GM21528 (cell line): ENCODE results near the gene PAFAH2.

ENCODE experiments used
- ATAC-seq: cut with Tn5 transposase; IDR thresholded peaks from one replicate; pipeline ENCODE4 v1.9.1; 2021; ENCODE audit warnings: mild to moderate bottlenecking, moderate library complexity; ENCODE audit not compliant: unreplicated experiment, low FRiP score

PAFAH2 gene

DNA sequence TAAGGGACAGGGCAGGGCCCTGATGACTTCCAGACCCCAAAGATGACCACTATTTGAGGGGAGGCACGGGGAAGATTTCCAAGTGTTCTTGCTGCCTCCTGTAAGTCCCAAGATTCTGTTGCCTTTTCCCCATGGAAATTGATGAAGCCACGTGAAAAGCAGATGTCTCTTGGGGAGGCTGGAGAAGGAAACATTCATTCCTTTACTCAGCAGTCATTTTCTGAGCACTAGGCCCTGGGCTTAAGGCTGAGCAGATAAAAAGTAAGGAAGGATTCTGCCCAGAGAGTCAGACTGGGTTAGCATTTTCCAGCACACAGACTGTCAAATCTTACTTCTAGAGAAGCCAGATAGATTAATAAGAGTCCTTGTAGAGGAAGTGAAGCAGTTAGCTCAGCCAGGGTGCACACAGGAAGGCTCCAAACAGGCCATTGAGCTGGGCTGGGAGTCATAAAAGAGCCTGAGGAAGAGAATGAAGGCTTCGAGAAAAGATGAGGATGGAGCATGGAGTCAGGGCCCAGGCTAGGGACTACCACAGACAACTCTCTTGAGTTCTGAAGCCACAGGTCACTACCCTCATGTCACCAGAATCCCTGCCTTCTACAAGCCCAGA, 33.9 kb upstream of the PAFAH2 start:
- ATAC-seq = no peak

DNA sequence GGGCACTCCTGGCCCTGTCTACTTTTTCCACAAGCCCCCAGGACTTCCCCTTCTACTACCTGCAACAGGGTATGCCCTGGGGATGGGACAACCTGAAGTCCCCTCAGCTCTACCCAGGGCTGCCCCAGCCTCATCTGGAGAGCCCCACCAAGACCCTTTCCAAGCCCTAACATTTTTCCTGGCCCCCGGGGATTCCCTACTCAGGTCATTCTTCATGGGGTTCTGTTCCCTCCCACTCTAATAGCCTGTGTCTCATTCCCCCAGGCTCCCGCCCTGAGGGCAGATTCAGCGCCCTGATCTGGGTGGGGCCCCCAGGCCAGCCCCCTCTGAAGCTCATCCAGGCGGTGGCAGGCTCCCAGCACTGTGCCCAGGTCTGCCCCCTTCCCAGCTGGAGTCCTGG, 33.3 kb upstream of the PAFAH2 start:
- no peak for ATAC-seq

DNA sequence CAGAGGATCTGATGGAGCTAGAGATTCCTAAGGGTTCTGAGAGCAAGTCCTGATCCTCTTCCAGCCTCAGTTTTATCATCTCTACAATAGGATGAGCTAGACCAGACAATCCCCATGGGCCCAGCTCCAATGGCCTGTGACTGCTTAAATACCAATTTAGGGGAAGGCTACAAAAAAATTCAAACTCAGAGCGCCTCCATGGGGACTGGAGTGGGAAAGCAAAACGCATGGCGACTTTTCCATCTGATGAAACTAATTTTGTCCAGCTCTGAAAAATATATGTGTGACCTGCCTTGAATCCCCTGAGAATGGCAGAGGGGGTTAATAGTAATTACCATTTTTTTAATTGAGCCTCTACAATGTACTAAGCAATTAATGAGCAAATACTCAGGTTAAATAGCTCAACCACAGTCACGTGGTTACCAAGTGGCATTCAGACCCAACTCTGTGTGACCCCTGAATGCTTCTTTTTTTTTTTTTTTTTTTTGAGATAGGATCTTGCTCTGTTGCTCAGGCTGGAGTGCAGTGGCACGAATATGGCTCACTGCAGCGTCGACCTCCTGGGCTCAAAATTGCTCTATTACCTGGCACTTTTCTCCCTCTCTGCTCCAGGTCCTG, 32.1 kb upstream of the PAFAH2 start:
- no peak for ATAC-seq

DNA sequence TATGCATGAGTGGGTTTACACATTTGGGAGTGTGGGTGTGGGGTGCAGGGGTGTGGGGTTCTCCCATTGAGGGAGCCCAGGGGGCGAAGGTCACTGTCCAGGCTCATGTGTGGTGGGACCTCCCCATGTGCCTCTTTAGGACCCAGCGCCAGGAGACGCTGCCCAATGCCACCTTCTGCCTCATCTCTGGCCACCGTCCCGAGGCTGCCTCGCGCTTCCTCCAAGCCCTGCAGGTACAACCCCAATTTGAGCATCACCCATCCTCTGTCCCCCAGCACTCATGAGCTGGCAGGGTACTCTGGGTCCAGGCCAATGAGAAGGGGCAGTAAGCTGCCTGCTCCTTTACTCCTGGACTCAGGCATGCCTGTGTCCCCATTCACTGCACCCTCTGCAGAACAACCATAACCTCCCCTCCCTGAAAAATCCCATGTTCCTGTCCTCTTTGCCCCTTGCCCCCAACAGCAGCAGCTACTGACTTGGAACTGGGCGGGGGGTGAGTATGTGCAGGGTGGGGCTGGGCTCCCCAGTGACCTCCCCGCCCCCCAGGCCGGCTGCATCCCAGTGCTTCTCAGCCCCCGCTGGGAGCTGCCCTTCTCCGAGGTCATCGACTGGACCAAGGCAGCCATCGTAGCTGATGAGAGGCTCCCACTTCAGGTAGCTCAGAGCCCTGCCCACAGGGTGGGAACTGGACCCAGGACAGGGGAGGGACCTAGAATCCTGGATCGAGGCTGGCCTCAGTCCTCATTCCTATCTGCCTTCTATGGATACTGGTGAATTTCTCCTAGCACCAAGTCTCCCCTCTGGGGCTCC, 31.4 kb upstream of the PAFAH2 start:
- ATAC-seq = no peak

DNA sequence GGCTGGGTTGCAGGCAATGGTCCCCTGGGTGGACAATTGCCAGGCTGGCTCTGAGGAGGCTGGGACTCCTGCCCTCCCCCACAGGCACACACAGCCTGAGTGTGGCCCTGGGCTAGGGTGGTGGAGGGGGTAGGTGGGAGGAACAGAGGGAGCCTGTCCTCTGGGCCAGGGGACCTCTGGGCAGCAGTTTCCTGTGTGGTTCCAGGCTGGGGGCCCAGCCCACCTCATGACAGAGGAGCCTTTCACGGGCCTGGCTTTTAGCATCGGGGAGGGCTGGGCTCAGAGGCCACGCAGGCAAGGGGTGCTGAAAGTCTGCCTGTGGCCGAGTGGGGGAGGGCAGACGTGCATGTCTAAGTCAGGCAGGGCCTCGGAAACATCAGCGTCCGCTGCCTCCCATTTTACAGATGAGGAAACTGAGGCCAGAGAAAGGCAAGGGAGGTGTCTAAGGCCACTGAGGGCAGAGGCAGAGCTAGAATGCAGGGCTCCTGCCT, 30.7 kb upstream of the PAFAH2 start:
- ATAC-seq = no peak

DNA sequence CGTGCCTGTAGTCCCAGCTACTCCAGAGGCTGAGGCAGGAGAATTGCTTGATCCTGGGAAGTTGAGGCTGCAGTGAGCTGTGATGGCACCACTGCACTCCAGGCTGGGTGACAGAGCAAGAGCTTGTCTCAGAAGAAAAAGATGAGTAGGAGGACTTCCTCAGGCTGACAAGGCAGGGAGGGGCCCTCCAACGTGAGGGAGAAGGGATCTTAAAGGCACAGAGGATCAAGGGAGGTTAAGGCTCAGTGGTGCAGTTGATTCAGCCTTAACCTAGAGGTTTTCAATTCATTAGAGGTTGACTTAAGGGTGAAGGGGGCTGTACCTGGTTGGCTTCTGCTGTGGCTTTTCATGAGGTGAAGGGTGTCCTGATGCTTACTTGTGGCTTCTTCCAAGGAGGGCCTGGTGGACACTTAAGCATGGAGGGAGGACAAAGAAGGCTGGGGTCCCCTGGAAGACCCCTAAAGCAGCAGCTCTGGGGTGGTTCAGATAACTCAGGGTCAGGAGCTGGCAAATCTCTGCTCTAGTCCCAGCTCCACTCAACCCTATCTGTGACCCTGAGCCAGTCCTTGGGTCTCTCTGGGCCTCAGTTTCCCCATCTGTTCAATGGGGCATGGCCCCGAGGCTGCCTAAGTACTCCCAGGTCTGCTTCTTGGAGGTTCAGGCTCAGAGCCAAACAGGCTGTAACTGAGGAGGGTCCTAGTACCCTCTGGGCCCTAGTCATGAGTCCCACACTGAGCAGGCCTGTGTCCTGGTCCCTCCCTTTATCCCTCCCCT, 30.0 kb upstream of the PAFAH2 start:
- no peak for ATAC-seq

DNA sequence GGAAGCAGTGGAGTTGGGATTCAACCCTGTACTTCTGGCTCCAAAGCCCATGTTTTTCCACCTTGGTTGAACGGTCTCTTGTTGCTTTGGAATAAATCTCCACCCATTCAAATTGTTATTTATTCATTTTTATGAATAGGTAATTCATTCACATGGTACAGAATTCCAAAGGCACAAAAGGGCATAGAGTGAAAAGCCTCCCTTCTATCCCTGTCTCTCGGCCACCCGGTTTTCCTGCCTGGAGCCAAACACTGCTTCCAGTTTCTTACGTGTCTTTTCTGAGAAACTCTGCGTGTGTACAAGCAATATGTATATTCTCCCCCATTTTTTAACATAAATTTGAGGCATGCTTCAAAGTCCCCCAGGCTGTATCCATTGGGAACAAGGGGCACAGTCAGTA, 27.7 kb upstream of the PAFAH2 start:
- ATAC-seq = no peak

DNA sequence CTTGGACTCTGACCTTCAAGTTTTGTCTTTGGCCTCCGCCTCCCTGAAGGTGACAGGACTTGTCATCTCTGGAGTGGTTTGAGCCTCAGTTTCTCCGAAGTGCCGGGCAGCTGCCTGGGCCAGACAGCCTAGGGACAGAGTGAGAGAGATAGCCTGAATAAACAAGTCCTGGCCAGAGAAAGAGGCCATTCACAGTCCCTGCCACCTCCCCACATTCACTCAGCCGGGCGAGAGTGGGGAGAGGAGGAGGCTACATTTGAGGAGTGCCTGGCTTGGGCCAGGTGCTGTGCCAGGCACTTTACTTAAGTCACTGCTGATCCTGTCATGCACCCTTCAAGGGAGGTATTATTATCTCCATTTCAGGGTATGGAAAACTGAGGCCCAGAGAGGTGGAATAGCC, 27.2 kb upstream of the PAFAH2 start:
- no peak for ATAC-seq

DNA sequence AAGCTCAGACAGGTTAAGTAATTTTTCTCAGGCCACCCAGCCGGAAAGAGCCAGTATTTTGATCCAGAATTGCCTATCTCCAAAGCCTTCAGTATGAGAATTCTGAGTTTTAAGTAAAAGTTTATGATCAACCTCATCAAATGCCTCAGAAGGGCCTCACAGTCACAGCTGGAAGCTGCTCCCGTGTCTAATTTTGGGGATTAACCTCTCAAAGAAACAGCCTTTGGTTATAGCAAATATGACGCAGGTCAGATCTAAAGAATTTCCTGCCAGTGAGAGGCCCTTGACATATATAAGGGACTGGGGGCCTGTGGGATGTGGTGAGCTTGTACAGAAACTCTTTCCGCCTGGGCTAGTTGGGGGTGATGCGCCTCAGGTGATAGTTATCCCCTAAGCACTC, 26.0 kb upstream of the PAFAH2 start:
- no peak for ATAC-seq

DNA sequence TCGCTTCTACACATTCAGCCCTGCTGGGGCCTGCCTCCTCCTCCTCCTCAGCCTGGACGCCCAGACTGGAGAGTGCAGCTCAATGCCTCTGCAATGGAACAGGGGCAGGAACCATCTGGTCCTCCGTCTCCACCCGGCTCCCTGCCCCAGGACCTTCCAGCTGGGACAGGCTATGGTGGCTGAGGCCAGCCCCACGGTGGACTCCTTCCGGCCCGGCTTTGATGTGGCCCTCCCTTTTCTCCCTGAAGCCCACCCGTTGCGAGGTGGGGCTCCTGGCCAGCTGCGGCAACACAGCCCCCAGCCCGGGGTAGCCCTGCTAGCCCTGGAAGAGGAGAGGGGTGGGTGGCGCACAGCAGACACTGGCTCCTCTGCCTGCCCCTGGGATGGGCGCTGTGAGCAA, 25.1 kb upstream of the PAFAH2 start:
- no peak for ATAC-seq

DNA sequence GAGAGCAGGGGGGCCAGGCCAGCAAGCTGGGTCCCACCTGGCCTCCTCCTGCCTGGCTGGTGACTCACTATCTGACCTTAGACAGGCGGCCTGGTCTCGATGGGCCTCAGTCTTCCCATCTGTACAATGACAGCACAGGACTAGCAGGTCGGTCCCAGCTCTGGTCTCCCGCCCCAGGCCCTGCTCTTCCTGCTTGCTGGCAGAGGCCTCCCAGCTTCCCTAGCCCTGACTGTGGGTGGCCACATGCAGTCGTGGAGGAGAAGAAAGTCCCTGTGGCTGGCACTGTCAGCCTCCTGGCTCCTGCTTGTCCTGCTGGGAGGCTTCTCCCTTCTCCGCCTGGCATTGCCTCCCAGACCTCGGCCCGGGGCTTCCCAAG, 24.5 kb upstream of the PAFAH2 start:
- ATAC-seq = no peak

DNA sequence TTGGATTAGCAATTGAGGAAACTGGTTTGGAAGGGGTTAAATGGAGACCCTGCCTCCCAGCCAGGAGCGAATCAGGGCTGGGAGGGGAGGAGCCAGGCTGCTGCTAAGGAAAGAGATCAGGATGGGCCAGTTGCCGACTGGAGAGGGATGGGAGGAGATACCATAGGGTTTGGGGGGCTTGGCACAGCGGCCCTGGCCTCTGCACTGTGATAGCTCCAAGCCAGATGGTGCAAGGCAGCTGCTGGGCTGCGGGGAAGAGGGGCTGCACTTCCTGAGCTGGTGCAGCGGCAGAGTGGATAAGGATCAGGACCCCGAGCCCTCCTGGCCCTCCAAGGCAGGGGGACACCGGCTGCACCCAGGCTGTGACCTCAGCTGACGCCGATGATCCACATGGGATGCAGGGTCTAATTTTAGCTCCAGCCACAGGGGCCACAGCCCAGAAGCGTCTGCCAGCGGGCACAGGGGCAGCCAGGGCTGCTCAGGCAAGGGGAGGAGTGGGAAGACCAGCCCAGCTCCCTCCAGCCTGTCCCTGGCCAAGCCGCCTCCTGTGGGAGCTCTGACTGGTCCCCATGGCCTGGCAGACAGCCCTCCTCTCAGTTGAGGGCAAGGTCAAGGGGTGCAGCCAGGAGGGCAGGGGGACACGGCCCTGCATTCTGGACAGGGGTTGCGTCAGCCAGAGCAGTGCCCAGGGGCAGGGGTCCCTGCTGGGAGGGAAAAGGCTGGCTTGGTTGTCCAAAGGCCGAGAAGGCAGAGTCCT, 24.0 kb upstream of the PAFAH2 start, which contains the start of gene EXTL1:
EXTL1 (plus strand) TSS at position 129 of the 757 bp plus-strand sequence. CDS start 872 bp downstream, outside the sequence.
- ATAC-seq = no peak

DNA sequence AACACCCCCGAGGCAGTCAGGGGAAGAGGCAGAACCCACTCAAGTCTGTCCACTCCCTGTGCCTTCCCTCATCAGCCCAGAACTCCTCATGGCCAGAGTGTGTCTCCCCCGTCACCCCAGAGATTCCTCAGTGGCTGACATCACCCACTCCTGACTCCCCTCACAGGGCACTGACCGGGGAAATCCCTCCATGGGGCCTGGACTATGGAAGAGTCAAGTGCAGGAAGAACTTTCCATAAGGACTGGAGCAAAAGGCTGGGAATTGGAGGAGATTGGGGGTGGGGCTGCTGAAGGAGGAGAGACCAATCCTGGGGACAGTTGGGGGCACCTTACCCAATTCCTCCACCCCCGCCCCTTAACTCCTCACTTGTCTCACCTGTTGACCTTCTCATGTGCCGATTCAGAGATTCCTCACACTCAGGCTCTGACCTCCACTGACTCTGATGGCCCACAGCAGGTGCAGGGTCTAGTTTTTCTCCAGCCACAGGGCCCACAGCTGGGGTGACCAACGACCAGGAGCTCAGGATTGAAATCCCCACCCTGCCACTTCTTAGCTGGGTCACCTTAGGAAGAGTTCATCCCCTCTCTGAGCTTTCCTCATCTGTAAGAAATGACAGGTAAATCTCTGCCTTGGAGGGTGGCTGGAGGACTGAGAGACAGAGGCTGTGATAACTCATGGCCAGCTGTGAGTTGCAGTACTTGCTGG, 23.2 kb upstream of the PAFAH2 start:
- ATAC-seq = no peak

DNA sequence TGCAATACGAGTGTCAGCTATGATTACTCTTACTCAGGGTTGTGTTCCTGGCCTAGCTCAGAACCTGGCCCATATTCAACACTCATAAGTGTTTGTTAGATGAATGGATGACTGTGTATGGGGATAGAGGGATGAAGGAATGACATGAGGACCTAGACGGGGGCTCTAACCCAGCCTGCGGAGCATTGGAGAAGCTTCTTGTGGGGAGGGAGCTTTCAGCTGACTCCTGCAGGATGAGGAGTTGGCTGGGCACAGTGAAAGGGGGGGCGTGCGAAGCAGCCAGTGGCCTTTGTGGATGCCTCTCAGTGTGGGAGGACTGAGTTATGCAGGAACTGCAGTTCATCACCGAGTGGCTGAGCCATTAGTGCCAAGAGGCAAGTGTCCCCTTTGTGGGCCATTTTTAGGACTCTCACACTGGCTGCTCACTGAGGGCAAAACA, 22.5 kb upstream of the PAFAH2 start:
- no peak for ATAC-seq

DNA sequence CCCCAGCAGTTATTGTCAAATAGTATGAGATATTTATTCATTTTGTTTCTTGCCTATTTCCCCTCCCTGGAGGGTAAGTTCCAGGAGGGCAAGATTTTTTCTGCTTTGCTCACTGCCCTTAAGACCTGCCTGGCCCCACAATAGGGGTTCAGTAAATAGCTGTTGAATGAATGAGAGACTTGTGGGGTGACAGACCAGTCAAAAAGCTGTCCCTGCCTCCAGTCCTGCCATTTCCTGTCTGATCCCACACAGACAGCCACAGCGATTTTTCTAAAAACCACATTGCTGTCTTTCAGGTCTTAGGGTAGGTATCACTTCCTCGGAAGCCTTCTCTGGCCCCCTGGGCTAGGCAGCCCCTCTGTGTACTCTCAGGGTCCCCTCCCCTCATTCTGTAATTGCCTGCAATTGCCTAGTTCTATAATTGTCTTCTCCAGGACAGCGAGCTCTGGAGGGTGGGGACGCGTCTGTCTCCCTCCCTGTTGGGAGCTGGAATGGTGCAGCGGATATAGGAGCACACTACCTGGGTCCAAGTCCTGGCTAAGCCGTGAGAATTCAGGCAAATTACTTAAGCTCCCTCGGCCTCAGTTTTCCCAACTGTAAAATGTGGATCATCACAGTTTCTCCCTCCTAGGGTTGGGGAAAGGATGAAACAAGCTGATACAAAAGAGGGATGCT, 21.9 kb upstream of the PAFAH2 start:
- ATAC-seq = no peak

DNA sequence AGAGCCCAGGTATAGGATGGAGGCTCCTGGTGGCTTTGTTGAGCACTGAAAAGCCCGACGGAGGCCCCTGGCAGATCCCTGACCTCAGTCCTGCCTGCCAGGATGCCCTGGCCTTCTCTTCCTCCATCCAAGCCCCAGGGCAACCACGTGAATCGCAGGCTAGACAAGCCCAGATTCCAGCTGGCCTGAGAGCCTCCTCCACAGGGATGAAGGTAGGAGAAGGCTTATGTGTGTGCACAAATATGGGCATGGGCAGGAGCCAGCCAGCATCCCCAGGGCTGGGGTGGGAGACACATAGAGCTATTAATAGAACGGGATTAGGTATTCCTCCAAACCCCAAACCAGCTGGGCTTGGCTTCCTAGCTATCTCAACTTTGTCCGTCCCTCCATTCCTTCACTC, 19.7 kb upstream of the PAFAH2 start:
- no peak for ATAC-seq

DNA sequence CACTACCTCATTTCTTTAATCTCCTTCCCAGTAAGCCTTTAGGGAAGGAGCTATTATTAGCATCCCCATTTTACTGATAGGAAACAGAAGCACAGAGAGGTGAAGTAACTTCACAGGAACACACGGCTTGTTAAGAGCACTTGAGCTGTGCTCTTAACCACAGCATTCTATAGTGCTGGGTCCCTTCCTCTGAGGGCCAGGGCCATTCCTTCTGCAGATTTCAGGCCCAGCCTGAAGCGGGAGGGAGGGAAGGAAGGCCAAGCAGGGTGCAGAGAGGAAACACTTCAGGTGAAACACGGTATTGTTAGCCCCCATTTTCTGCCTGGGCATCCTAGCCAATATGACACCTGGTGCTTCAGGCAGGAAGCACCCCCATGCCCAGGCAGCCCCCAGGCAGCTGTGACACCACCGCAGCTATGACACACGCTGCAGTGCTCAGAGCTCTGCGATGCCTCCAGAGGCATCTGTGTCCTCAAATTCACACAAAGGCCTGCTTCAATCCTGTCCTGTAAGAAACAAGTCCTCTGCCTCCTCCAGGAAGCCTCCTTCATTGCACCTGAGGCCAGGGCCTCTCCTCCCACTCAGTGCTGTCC, 19.2 kb upstream of the PAFAH2 start:
- ATAC-seq = no peak

DNA sequence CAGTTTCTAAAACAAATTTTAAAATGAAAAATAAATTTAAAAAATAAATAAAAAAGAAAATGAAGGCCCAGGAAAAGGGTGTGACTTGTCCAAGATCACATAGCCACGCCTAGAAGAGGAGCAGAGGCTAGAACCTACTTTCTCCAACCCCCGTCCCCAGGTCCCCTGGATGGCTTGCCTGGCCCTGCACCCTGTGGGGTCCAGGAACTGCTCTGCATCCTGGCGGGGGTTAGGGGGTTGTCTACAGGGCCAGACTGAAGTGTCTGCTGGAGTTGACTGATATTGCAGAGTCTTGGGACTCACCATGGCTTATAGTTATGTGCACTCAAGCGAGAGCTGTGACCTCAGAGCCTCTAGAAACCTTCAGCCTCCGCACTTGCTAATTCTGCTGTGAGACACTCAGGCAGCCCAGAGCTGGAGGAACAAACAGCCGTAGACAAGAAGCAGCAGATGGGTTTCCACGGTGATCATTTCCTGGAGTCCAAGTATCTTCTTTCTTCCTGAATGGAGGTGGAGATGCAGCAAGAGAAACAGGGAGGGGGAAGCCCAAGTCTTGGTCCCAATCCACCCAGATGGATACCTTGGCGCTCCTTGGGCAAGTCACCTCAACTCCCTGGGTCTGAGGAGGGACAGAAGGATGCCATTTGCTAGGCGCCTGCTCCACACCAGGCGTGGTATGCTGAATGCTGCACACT, 18.5 kb upstream of the PAFAH2 start:
- no peak for ATAC-seq
